Ovary (tissue), 3 donors: Measurements from ENCODE around the gene LMO3.

Source experiments
- CTCF ChIP-seq, 3 donors: fragments of 450-650 bp in 2 of 3; fragments of 200-600 bp in 1 of 3; IDR thresholded peaks; one replicate each; pipeline versions ENCODE4 v1.5.1 to v1.8.0; 2016 to 2022; ENCODE audit warnings: antibody characterized with exemption in 3 of 3, mild to moderate bottlenecking in 1 of 3
- POLR2A ChIP-seq: fragments of 450-650 bp; IDR thresholded peaks from one replicate; pipeline ENCODE4 v1.6.1; 2017; ENCODE audit warnings: antibody characterized with exemption, mild to moderate bottlenecking, moderate library complexity
- donor health status: DM: no; HTN: no; CAD: no.

GRCh38 chr12:16524378-16524777, 81.6 kb downstream of the LMO3 start:
- TF ChIP-seq CTCF (IDR thresholded peaks at IDR 0.05) (no peak), POLR2A (no peak)
